Breast epithelium (tissue), 4 donors: ENCODE measurements around the gene PTBP3. TPM values are rescaled to one million over a fixed set of nuclear protein-coding genes. Genes with fewer than 3 reads are reported as not detected.
A peak's percentile ranks its signal among the peaks of the same experiment; 100 is the strongest.
"Not testable (repeated sequence)": the region's sequence is repeated elsewhere in the genome, so short reads cannot be mapped to it uniquely, and the experiment has no call there.

Experiments used
- DNase-seq, 2 donors: peaks; one replicate each; pipeline ENCODE4 v3.0.0-alpha.2; 2019; ENCODE audit warnings: low spot score in 2 of 2
- H3K27ac ChIP-seq, 2 donors: fragments of 200-600 bp; sonication (generic) in 1 of 2; one replicate each; pipeline ENCODE4 v1.5.1; 2016 to 2019; ENCODE audit warnings: mild to moderate bottlenecking in 1 of 2
- H3K27me3 ChIP-seq, 2 donors: fragments of 200-600 bp; sonication (generic) in 1 of 2; one replicate each; pipeline versions ENCODE4 v1.5.1 to v1.6.0; 2017 to 2019; ENCODE audit warnings: control low read depth in 1 of 2, mild to moderate bottlenecking in 1 of 2
- H3K36me3 ChIP-seq: fragments of 200-600 bp; one replicate; pipeline ENCODE4 v1.5.1; 2019
- H3K4me1 ChIP-seq, 2 donors: fragments of 200-600 bp; sonication (generic); one replicate each; pipeline ENCODE4 v1.5.1; 2016 to 2019; ENCODE audit warnings: control low read depth in 1 of 2
- H3K4me3 ChIP-seq, 3 donors: fragments of 200-600 bp; sonication (generic); 1 replicate in 2 of 3; 2 replicates in 1 of 3; pipeline ENCODE4 v1.5.1; 2016 to 2019; ENCODE audit warnings: mild to moderate bottlenecking in 3 of 3, moderate library complexity in 2 of 3
- H3K9me3 ChIP-seq, 2 donors: fragments of 200-600 bp; sonication (generic) in 1 of 2; one replicate each; pipeline ENCODE4 v1.5.1; 2016 to 2019; ENCODE audit warnings: control low read depth in 1 of 2
- CTCF ChIP-seq, 3 donors: fragments of 450-650 bp; IDR thresholded peaks; one replicate each; pipeline ENCODE4 v1.5.1; 2016 to 2017; ENCODE audit warnings: antibody characterized with exemption in 3 of 3, mild to moderate bottlenecking in 3 of 3, moderate library complexity in 3 of 3
- POLR2A ChIP-seq: fragments of 450-650 bp; IDR thresholded peaks from one replicate; pipeline ENCODE4 v1.6.1; 2016; ENCODE audit warnings: antibody characterized with exemption, mild to moderate bottlenecking, moderate library complexity
- POLR2AphosphoS5 ChIP-seq, 3 donors: sonication (generic); formaldehyde crosslinking; IDR thresholded peaks; one replicate each; pipeline ENCODE4 v1.6.1; 2017; ENCODE audit warnings: antibody characterized with exemption in 3 of 3
- intact Hi-C: fragments of 100-400 bp; cut with DNase I; formaldehyde crosslinking; loops from one replicate; pipeline ENCODE4 v1.15.1; 2023; ENCODE audit warnings: low total_unique reads
- total RNA-seq, 3 donors: library from RNA; depleted of rRNA; stranded (reverse); fragments of >200 nt; gene quantifications; one replicate each; pipeline ENCODE4 v1.1.0, GENCODE V29; 2016

The PTBP3 gene
- total RNA-seq, 3 donors from 2014 or later = 30.6 to 80.2 (median 50.5) TPM

- DNase-seq = no peak
- Histone ChIP-seq H3K27ac (no peak overlapping the region), H3K9me3 (no peaks in the 10 kb centered on the region), H3K4me3 (peak overlapping the region in 1 of 3 donors; percentile 19), H3K27me3 (no peaks in the 10 kb centered on the region), H3K36me3 (no peaks in the 10 kb centered on the region), H3K4me1 (peaks cover 0 to 5% of the 10 kb centered on the region in 2 donors)
- intact Hi-C loops = loop anchor here (5.0 kb wide), 1 partner anchor 620 kb away; no protein-coding TSS in a partner anchor
- TF ChIP-seq POLR2AphosphoS5 (IDR thresholded peaks at IDR 0.05) = no peak
- TF ChIP-seq POLR2A = no peak
- TF ChIP-seq CTCF (IDR thresholded peaks at IDR 0.05) = no peak
Measured at GRCh38 chr9:112377087-112377486, 43.7 kb upstream of the PTBP3 start.

GRCh38 chr9:112375361-112375760 lies 41.9 kb upstream of the PTBP3 start:
- intact Hi-C loops = loop anchor here (5.0 kb wide), 1 partner anchor 618 kb away; no protein-coding TSS in a partner anchor
- peaks cover 0 to 5% of the 10 kb centered on the region in 2 donors for H3K4me1 ChIP-seq

GRCh38 chr9:112374232-112374631 lies 40.8 kb upstream of the PTBP3 start:
- H3K4me3 ChIP-seq, H3K27me3 ChIP-seq, H3K36me3 ChIP-seq, DNase-seq, H3K9me3 ChIP-seq, H3K4me1 ChIP-seq, intact Hi-C loops, H3K27ac ChIP-seq: not testable (repeated sequence)

More at GRCh38 chr9:112375361-112375760, 41.9 kb upstream of the PTBP3 start:
- Histone ChIP-seq H3K27ac (no peak overlapping the region), H3K27me3 (no peaks in the 10 kb centered on the region), H3K4me3 (no peak overlapping the region), H3K36me3 (no peaks in the 10 kb centered on the region), H3K9me3 (peaks cover 0 to under 1% of the 10 kb centered on the region in 2 donors)
- TF ChIP-seq POLR2A (no peak), CTCF (IDR thresholded peaks at IDR 0.05) (no peak), POLR2AphosphoS5 (IDR thresholded peaks at IDR 0.05) (no peak)
- no peak for DNase-seq

GRCh38 chr9:112373666-112374065 lies 40.2 kb upstream of the PTBP3 start:
- H3K27me3 ChIP-seq, H3K4me1 ChIP-seq, H3K36me3 ChIP-seq, intact Hi-C loops, DNase-seq, H3K27ac ChIP-seq, H3K4me3 ChIP-seq: not testable (repeated sequence)
- H3K9me3 ChIP-seq = peaks cover 9 to 12% of the 10 kb centered on the region in 2 donors

- peaks cover 20 to 21% of the 10 kb centered on the region in 2 donors for H3K9me3 ChIP-seq
- no peak overlapping the region for H3K27ac ChIP-seq
- H3K4me3 ChIP-seq = no peak overlapping the region
- no peak for DNase-seq
- intact Hi-C loops = no loop called here
- no peaks in the 10 kb centered on the region for H3K36me3 ChIP-seq
- no peaks in the 10 kb centered on the region for H3K4me1 ChIP-seq
- no peak for TF ChIP-seq POLR2A
- TF ChIP-seq POLR2AphosphoS5 (IDR thresholded peaks at IDR 0.05) = no peak
- no peak for TF ChIP-seq CTCF (IDR thresholded peaks at IDR 0.05)
- H3K27me3 ChIP-seq = no peaks in the 10 kb centered on the region
Measured at GRCh38 chr9:112371060-112371459, 37.6 kb upstream of the PTBP3 start.

- TF ChIP-seq POLR2A (no peak), POLR2AphosphoS5 (IDR thresholded peaks at IDR 0.05) (no peak), CTCF (IDR thresholded peaks at IDR 0.05) (no peak)
- DNase-seq = no peak
- Histone ChIP-seq H3K36me3 (no peaks in the 10 kb centered on the region), H3K27me3 (no peaks in the 10 kb centered on the region), H3K4me3 (no peak overlapping the region), H3K9me3 (peaks cover 20 to 21% of the 10 kb centered on the region in 2 donors), H3K27ac (no peak overlapping the region), H3K4me1 (no peaks in the 10 kb centered on the region)
- intact Hi-C loops = loop anchor here (10.0 kb wide), 1 partner anchor 275 kb away; no protein-coding TSS in a partner anchor
Measured at GRCh38 chr9:112369817-112370216, 36.4 kb upstream of the PTBP3 start.
